Left ventricle myocardium inferior (tissue), 1 donor: ENCODE results near the gene VPS36. TPM values are rescaled to one million over a fixed set of nuclear protein-coding genes. Genes with fewer than 3 reads are reported as not detected.
A peak's percentile ranks its signal among the peaks of the same experiment; 100 is the strongest.

ENCODE experiments used
- DNase-seq: peaks from one replicate; pipeline ENCODE4 v3.0.0-alpha.2; 2020
- H3K27ac ChIP-seq: fragments of 200-600 bp; replicated peaks from 2 replicates; pipeline ENCODE4 v1.8.0; 2021
- H3K27me3 ChIP-seq: fragments of 200-600 bp; 2 replicates; pipeline ENCODE4 v1.8.0; 2021; ENCODE audit warnings: low read depth
- H3K36me3 ChIP-seq: fragments of 200-600 bp; 2 replicates; pipeline ENCODE4 v1.8.0; 2021
- H3K4me1 ChIP-seq: fragments of 200-600 bp; 2 replicates; pipeline ENCODE4 v1.8.0; 2021
- H3K4me3 ChIP-seq: fragments of 200-600 bp; 2 replicates; pipeline ENCODE4 v1.8.0; 2021; ENCODE audit warnings: mild to moderate bottlenecking, moderate library complexity
- H3K9me3 ChIP-seq: fragments of 200-600 bp; replicated peaks from 2 replicates; pipeline ENCODE4 v1.8.0; 2021
- CTCF ChIP-seq: fragments of 200-600 bp; IDR thresholded peaks from 2 replicates; pipeline ENCODE4 v1.8.0; 2021; ENCODE audit warnings: antibody characterized with exemption, mild to moderate bottlenecking, borderline replicate concordance
- intact Hi-C: fragments of 100-400 bp; cut with micrococcal nuclease; formaldehyde crosslinking; loops from one replicate; pipeline ENCODE4 v1.11.0; 2022
- total RNA-seq: library from RNA; stranded (reverse); fragmentation: NEBNext Ultra II Directional; extraction: Animal tissue kit (Norgen Biotek cat#: 25700); gene quantifications from one replicate; pipeline ENCODE4 v1.2.1, GENCODE V29; 2021
- donor health status: DM: no; HTN: yes; CAD: no; lungs with severe emphysema.

VPS36 gene
- total RNA-seq, 1 donor from 2014 or later = 32.3 TPM

DNA sequence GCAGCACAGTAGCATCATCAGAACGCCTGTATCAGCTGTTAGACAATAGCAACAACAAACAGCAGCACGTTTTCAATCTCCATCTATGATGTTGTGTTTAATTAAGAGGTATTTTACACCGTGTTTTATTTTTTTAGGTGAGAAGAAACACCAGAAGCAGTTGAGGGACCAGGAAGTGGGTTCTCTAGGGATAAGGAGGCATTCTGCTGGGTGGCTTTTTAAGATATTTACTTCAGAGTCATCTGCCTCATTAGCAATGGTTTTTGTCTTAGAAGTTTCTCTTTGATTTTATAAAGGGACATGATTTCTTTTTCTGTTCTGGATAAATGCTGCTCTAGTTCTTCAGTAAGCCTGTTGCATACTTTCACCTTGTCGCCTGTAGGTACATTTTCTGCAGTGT, 13.1 kb upstream of the VPS36 start:
- H3K27me3 ChIP-seq = no peaks in the 10 kb centered on the region
- H3K4me1 ChIP-seq = no peaks in the 10 kb centered on the region
- no peak overlapping the region for H3K4me3 ChIP-seq
- no peak for TF ChIP-seq CTCF
- no peak overlapping the region for H3K27ac ChIP-seq
- intact Hi-C loops = no loop called here
- H3K36me3 ChIP-seq = peaks cover 33% of the 10 kb centered on the region
- no peak for DNase-seq
- no peaks in the 10 kb centered on the region for H3K9me3 ChIP-seq

- DNase-seq = no peak
- TF ChIP-seq CTCF = no peak
- no peak overlapping the region for H3K27ac ChIP-seq
- H3K36me3 ChIP-seq = peaks cover 33% of the 10 kb centered on the region
- no peak overlapping the region for H3K4me3 ChIP-seq
- intact Hi-C loops = no loop called here
- no peaks in the 10 kb centered on the region for H3K27me3 ChIP-seq
- peaks cover 3% of the 10 kb centered on the region for H3K4me1 ChIP-seq
- H3K9me3 ChIP-seq = no peaks in the 10 kb centered on the region
These were observed 10.8 kb upstream of the VPS36 start for GRCh38 chr13:52461265-52461664.

- H3K4me3 ChIP-seq = no peak overlapping the region
- TF ChIP-seq CTCF = no peak
- no peaks in the 10 kb centered on the region for H3K27me3 ChIP-seq
- H3K9me3 ChIP-seq = no peaks in the 10 kb centered on the region
- peaks cover 16% of the 10 kb centered on the region for H3K4me1 ChIP-seq
- intact Hi-C loops = no loop called here
- DNase-seq = no peak
- H3K27ac ChIP-seq = no peak overlapping the region
- H3K36me3 ChIP-seq = peaks cover 29% of the 10 kb centered on the region
These were observed 9.2 kb upstream of the VPS36 start for GRCh38 chr13:52459668-52460067.

DNA sequence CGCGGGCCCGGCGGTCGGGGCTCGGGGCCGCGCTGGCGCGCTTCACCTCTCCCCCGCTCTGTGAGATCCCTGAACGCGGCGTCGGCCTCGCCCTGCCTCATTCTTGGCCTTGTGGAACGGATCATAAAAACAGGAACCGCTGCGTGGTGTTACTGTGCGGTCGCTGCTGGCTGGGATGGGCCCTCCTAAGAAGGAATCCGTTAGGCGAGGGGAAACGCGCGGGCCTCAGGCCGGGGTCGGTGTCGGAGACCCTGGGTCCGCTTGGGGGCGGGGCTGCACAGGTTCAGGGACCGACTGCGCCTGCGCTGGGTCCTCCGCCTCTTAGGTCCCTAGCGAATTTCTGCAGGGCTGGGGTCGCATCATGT, 5.2 kb upstream of the VPS36 start:
- no peaks in the 10 kb centered on the region for H3K27me3 ChIP-seq
- peak overlapping the region; percentile 92 for H3K27ac ChIP-seq
- no peak for TF ChIP-seq CTCF
- peaks cover 4% of the 10 kb centered on the region for H3K36me3 ChIP-seq
- H3K9me3 ChIP-seq = no peaks in the 10 kb centered on the region
- peak; percentile 65 for DNase-seq
- H3K4me1 ChIP-seq = peaks cover 29% of the 10 kb centered on the region
- H3K4me3 ChIP-seq = peak overlapping the region; percentile 87
- intact Hi-C loops = no loop called here

GRCh38 chr13:52454820-52455676, 4.6 kb upstream of the VPS36 start, which contains the start of gene CKAP2:
CKAP2 (plus strand) TSS chr13:52455478; CDS start chr13:52455557, 79 bp downstream.
- H3K4me1 ChIP-seq = peaks cover 33% of the 10 kb centered on the region
- no peaks in the 10 kb centered on the region for H3K27me3 ChIP-seq
- H3K27ac ChIP-seq = peak within 1 kb of the TSS; percentile 92
- peaks cover 4% of the 10 kb centered on the region for H3K36me3 ChIP-seq
- no peaks in the 10 kb centered on the region for H3K9me3 ChIP-seq
- peak within 1 kb of the TSS; percentile 87 for H3K4me3 ChIP-seq
- peak; percentile 93 for DNase-seq
- no peak for TF ChIP-seq CTCF
- intact Hi-C loops = no loop called here
